HTERT RPE-1 (cell line): ENCODE data around the gene TPSB2.
"Not testable (repeated sequence)": the region's sequence is repeated elsewhere in the genome, so short reads cannot be mapped to it uniquely, and the experiment has no call there.

ENCODE experiments used
- in situ Hi-C: fragments of 300-500 bp; cut with MboI; formaldehyde crosslinking; loops from 4 replicates; pipeline ENCODE4 v1.14.3; 2020; ENCODE audit warnings: low sequenced_read_pairs

The TPSB2 gene

DNA sequence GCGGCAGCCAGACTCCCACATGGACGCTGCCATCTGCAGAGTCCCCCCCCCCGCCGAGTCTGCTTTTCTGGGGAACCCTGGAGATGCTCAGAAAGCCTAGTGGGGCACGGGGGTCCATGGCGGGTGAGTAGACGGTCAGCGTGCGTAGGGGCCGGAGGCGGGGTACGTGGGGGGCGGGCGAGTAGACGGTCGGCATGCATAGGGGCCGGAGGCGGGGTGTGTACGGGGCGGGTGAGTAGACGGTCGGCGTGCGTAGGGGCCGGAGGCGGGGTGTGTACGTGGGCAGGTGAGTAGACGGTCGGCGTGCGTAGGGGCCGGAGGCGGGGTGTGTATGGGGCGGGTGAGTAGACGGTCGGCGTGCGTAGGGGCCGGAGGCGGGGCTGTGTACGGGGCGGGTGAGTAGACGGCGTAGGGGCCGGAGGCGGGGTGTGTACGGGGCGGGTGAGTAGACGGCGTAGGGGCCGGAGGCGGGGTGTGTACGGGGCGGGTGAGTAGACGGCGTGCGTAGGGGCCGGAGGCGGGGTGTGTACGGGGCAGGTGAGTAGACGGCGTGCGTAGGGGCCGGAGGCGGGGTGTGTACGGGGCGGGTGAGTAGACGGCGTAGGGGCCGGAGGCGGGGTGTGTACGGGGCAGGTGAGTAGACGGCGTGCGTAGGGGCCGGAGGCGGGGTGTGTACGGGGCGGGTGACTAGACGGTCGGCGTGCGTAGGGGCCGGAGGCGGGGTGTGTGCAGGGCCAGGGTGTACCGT is 44.4 kb downstream of the TPSB2 start:
- in situ Hi-C loops, result not testable (repeated sequence)

DNA sequence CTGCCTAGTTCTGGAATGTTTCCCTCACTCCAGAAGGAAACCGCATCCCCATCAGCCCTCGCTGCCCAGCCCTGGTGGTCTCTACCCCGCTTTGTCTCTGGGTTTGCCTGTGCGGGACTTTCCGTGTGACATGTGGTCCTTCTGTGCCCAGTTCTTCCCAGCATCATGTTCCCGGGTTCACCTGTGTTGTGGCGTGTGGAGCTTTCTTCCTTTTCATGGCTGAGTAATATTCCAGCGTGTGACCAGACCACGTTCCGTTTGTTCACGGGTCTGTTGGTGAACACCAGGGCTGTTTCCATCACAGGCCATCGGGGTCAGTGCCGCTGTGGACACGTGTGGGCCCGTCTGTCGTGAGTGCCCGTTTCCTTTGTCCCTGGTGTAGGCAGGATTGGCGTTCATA is 45.0 kb downstream of the TPSB2 start:
- in situ Hi-C loops, result no loop called here

DNA sequence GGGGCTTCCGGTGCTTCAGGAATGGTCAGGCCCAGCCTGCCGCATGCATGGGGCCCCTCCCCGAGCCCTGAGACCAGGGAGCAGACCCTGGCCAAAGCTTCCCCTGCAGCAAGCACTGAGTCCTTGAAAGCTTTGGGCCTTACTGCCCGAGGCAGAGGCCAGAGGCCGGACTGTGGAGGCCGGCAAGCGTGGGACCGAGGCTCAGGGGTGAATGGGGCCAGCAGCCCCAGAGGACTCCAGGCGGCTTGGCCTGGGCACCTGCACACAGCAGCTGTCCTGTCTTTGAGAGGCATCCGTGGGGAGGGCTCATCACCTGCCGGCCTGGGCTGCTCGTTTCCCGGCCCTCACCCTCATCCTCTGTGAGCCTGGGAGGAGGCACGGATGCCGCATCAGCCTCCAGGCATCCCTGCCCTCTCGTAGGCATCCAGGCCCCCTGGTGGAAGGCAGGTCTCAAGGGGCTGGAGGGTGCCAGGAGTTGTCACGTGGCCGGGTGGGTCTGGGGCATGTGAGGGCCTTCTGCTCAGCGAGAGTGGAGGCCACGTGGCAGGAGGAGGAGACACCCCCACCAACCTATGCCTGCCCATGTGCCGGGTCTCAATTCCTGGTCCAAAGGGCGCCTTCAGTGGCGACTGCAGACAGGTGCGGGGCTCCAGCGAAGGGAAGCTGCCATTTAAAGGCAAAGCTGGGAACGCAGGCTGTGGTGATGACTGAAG is 45.7 kb downstream of the TPSB2 start:
- in situ Hi-C loops, result no loop called here

DNA sequence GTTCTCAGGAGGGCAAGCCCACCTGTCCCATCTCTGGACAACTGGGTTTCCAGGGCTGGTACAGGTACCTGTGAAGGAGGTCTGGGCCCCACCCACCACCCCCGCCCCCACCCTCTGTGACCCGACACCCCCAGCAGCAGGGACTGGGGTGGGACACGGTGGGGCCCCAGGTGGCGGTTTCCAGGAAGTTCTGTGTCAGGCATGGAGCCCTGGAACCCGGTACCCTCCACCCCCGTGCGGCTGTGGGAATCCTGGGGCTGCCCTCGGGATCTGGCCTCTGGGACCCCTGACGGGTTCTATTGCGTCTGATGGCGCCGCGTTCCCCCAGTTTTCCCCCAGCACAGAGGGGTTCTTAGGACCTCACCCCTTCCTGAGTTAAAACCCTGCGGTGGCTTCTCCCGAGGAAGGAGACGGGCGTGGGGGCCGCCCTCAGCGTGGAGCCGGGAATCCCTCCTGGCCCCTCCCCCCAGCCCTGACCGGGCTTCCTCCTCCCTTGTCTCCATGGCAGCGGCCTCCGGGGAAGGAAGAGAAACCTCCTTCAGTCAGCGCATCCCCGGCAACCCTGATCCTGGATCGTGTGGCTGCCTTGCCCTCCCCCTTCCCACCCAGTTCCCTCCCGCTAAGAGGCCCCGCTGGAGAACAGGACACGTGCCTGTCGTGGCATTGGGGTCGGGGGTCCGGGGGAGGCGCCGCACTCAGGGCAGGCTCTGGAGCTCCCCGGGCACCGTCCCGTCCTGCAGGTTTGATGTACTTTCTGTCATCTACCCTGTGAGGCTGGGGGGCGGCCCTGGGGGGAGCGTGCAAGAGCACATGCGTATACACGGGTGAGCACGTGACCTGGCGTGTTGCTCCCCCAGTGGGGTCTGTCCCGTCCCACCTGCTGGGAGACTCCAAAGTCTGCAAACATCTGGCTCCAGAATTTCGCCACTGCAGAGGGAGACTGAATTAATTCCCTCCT is 46.8 kb downstream of the TPSB2 start:
- in situ Hi-C loops, result no loop called here

DNA sequence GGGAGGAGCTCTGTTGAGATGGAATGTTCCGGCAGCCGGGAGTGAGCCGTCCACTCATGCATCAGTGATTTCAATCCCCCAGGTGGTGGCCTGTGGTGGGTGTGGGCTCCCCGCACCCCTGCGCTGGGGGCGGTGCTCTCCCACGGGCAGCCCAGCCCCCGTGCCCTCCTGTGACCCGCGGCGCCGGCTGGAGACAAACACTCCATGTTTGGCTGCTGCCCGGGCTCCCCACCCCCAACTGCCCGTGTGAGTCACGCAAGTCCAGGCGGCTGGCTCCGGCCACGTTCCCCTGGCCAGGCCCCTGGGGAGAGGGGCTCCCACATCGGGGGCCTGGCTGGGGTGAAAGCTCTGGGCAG is 47.7 kb downstream of the TPSB2 start:
- in situ Hi-C loops, result no loop called here

DNA sequence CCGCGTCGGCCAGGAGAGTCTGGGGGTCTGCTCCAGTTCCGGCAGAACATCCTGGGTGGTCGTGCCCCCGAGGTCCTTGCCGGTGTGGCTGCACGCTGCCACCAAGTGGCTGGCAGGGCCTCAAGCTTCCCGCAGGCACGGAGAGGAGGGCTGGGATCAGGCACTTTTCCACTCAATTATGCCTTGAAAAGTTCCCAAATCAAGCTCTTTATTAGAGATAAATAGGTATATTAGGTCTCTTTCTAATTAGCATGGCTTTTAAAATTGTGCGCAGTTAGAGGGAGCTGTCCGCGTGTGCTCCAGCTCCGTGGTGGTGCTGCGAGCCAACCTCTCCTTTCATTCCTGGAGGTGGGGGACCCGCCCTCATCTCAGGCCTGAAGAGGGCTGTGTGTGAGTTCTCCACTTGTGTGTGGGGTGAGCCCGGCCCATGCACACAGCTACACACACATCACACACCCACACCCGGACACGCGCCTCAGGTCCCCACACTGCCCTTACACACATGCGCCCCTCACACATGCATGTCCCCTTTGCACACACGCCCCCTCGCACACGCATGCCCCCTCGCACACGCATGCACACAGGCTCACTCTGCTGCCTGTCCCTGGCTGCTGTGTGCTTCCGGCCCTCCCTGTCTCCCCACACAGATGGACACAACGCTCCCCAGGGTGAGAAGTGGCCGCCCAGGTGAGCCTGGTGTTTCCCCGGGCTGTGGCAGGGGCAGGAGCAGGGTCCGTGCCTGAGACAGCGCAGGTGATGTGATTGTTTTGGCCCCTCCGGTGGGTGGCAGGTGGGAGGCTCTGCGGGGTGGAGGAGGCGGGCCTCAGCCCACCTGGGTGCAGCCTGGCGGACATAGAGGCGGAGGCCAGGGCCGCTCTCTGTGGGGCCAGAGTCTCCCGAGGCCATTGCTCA is 48.3 kb downstream of the TPSB2 start:
- in situ Hi-C loops, result no loop called here

DNA sequence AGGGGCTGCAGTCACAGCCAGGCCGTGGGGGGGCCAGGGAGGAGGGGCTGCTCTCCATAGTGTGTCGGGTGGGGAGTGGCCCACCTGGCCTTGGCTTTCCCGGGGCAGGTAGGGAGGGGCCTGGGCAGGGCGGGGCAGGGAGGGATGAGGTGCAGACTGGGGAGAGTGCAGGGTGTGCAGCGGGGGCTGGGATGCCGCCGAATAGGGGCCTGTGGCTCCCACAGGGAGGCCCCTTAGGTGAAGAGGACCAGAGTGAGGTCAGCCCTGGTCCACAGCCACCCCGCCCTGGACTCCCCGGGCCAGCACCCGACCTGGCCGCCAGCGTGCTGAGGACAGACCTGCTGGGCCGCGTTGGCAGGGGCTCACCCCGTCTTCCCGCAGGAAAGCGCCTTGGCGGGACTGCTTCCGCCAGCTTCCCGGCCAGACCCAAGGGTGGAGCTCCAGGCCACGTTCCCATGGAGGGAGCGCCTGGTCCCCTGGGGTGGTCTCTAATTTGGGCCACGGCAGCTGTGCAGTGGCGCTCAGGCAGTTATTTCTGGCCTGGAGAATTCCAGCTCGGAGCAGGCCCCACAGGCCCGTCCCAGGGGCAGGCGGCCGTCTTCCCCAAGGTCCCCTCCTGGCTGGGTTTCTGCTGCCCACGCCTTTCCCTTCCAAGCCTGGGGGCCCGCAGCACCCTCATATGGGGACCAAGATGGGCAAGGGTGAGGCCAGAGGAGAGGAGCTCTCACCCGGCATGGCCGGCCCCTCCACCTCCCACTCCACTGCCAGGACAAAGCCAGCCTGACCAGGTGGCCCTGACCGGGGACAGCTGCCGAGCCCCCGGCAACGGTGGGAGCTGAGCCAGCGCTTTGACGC is 49.2 kb downstream of the TPSB2 start:
- in situ Hi-C loops, result no loop called here
